DOHH2 (cell line): ENCODE measurements around the gene SUB1.
A peak's percentile ranks its signal among the peaks of the same experiment; 100 is the strongest.

Experiments used
- H3F3A ChIP-seq: fragments of 200-600 bp; sonication (generic), shearing (Covaris generic); 2 replicates; pipeline ENCODE4 v1.6.0; 2016; ENCODE audit warnings: antibody characterized with exemption, mild to moderate bottlenecking; ENCODE audit not compliant: control insufficient read depth, insufficient read depth
- H3K27ac ChIP-seq: fragments of 200-600 bp; sonication (generic); 2 replicates; pipeline ENCODE4 v1.5.1; 2014; ENCODE audit warnings: low read depth, mild to moderate bottlenecking, low read length, moderate library complexity
- H3K27me3 ChIP-seq: fragments of 200-600 bp; sonication (generic); 2 replicates; pipeline ENCODE4 v1.6.1; 2014; ENCODE audit warnings: mild to moderate bottlenecking, low read length, mixed read lengths; ENCODE audit not compliant: control insufficient read depth
- H3K36me3 ChIP-seq: fragments of 200-600 bp; sonication (generic); 2 replicates; pipeline ENCODE4 v1.6.1; 2014; ENCODE audit warnings: mild to moderate bottlenecking, low read length, moderate library complexity, mixed read lengths; ENCODE audit not compliant: control insufficient read depth
- H3K4me1 ChIP-seq: fragments of 200-600 bp; sonication (generic); 2 replicates; pipeline ENCODE4 v1.6.1; 2014; ENCODE audit warnings: mild to moderate bottlenecking, low read length, mixed read lengths; ENCODE audit not compliant: control insufficient read depth
- H3K4me2 ChIP-seq: fragments of 200-600 bp; sonication (generic); 2 replicates; pipeline ENCODE4 v1.6.0; 2014; ENCODE audit warnings: mild to moderate bottlenecking, low read length, moderate library complexity
- H3K4me3 ChIP-seq: fragments of 200-600 bp; sonication (generic); 2 replicates; pipeline ENCODE4 v1.5.1; 2014; ENCODE audit warnings: mild to moderate bottlenecking, low read length, mixed read lengths
- H3K79me2 ChIP-seq: fragments of 200-600 bp; sonication (generic); 2 replicates; pipeline ENCODE4 v1.6.1; 2014; ENCODE audit warnings: mild to moderate bottlenecking, low read length, mixed read lengths; ENCODE audit not compliant: control insufficient read depth
- H3K9me2 ChIP-seq: fragments of 200-600 bp; sonication (generic); replicated peaks from 2 replicates; pipeline ENCODE4 v1.6.1; 2014; ENCODE audit warnings: mild to moderate bottlenecking, low read length, mixed read lengths; ENCODE audit not compliant: control insufficient read depth
- H3K9me3 ChIP-seq: fragments of 200-600 bp; sonication (generic); 2 replicates; pipeline ENCODE4 v1.6.1; 2014; ENCODE audit warnings: antibody characterized with exemption, low read length, mixed read lengths; ENCODE audit not compliant: control insufficient read depth, insufficient read depth
- H4K20me1 ChIP-seq: fragments of 200-600 bp; sonication (generic); 2 replicates; pipeline ENCODE4 v1.6.0; 2014; ENCODE audit warnings: low read depth, mild to moderate bottlenecking, antibody characterized with exemption, low read length, moderate library complexity; ENCODE audit not compliant: control insufficient read depth, insufficient read depth
- CTCF ChIP-seq: fragments of 200-600 bp; sonication (generic); IDR thresholded peaks from one replicate; pipeline ENCODE4 v1.5.1; 2014; ENCODE audit warnings: antibody characterized with exemption, mild to moderate bottlenecking, low read depth, low read length; ENCODE audit not compliant: poor library complexity, severe bottlenecking
- EZH2phosphoT487 ChIP-seq: fragments of 200-600 bp; sonication (generic); IDR thresholded peaks from 2 replicates; pipeline ENCODE4 v1.6.1; 2017; ENCODE audit warnings: borderline replicate concordance, mild to moderate bottlenecking, antibody characterized with exemption, low read length, moderate library complexity, mixed read lengths

SUB1 gene

GRCh38 chr5:32586276-32586599 lies 881 bp downstream of the SUB1 start:
- Histone ChIP-seq H3K4me2 (peak overlapping the region; percentile 85), H3K9me3 (no peaks in the 10 kb centered on the region), H3K79me2 (peaks cover 21% of the 10 kb centered on the region), H3K36me3 (peaks cover 5% of the 10 kb centered on the region), H3K9me2 (no peaks in the 10 kb centered on the region), H3K4me3 (peak overlapping the region; percentile 92), H3F3A (peaks cover 19% of the 10 kb centered on the region), H3K27ac (no peak overlapping the region), H3K4me1 (peaks cover 44% of the 10 kb centered on the region), H4K20me1 (peaks cover 34% of the 10 kb centered on the region), H3K27me3 (peaks cover 31% of the 10 kb centered on the region)
- TF ChIP-seq CTCF (no peak), EZH2phosphoT487 (no peak)

- Histone ChIP-seq H3K4me2 (0 out of 2 replicates have a peak overlapping the region, but pooled peaks have one; percentile 85), H3K9me3 (no peaks in the 10 kb centered on the region), H3K79me2 (peaks cover 21% of the 10 kb centered on the region), H3F3A (peaks cover 19% of the 10 kb centered on the region), H3K36me3 (peaks cover 12% of the 10 kb centered on the region), H3K27me3 (peaks cover 25% of the 10 kb centered on the region), H3K4me3 (no peak overlapping the region), H3K4me1 (peaks cover 44% of the 10 kb centered on the region), H4K20me1 (peaks cover 34% of the 10 kb centered on the region), H3K9me2 (no peaks in the 10 kb centered on the region), H3K27ac (no peak overlapping the region)
- TF ChIP-seq EZH2phosphoT487 (no peak), CTCF (no peak)
These were observed 1.8 kb downstream of the SUB1 start for GRCh38 chr5:32587067-32587551.

- Histone ChIP-seq H4K20me1 (peaks cover 31% of the 10 kb centered on the region), H3F3A (peaks cover 16% of the 10 kb centered on the region), H3K79me2 (peaks cover 21% of the 10 kb centered on the region), H3K9me2 (no peaks in the 10 kb centered on the region), H3K4me2 (peak overlapping the region; percentile 21; the same call in 1 of the 2 replicates), H3K27me3 (peaks cover 13% of the 10 kb centered on the region), H3K4me3 (no peak overlapping the region), H3K9me3 (no peaks in the 10 kb centered on the region), H3K27ac (no peak overlapping the region), H3K36me3 (peaks cover 28% of the 10 kb centered on the region), H3K4me1 (peaks cover 27% of the 10 kb centered on the region)
- TF ChIP-seq EZH2phosphoT487 (no peak), CTCF (no peak)
These were observed 4.1 kb downstream of the SUB1 start for GRCh38 chr5:32589416-32589815.
